Keratinocyte (primary cell): ENCODE data around the gene PRKN.

Source experiments
- CTCF ChIP-seq, 3 experiments: IDR thresholded peaks in 1 of 3; conservative IDR thresholded peaks in 1 of 3; optimal IDR thresholded peaks in 1 of 3; 2 replicates in 2 of 3; 3 replicates in 1 of 3; pipeline versions ENCODE3 to v1.5.1; 2011; ENCODE audit warnings: low read length in 3 of 3, mild to moderate bottlenecking in 3 of 3, moderate library complexity in 2 of 3, control low read depth in 1 of 3, inconsistent platforms in 1 of 3; ENCODE audit not compliant: insufficient read depth in 2 of 3; ENCODE audit errors: extremely low read depth in 1 of 3
- EZH2 ChIP-seq: IDR thresholded peaks from one replicate; pipeline ENCODE4 v1.6.1; 2012; ENCODE audit warnings: inconsistent platforms, mild to moderate bottlenecking, low read length, moderate library complexity

GRCh38 chr6:161299726-161300125 is 1427.8 kb downstream of the PRKN start:
- TF ChIP-seq CTCF (optimal IDR thresholded peaks at IDR 0.05 in 1 of 3, IDR thresholded peaks at IDR 0.05 in 1 of 3, conservative IDR thresholded peaks at IDR 0.05 in 1 of 3; ENCODE audit: extremely low read depth in 1 of 3, insufficient read depth in 2 of 3, low read length in 3 of 3), result no peak
- no peak for TF ChIP-seq EZH2
